Stimulated activated CD8-positive, alpha-beta memory T cell treated with anti-CD3 and anti-CD28 coated beads, Interleukin-4, amount 100 ng/mL, for 1 hour (primary cell): ENCODE measurements around the gene EIF4G2.

Source experiments
- DNase-seq, 2 donors: peaks; one replicate each; pipeline ENCODE4 v3.0.0-alpha.2; 2020; ENCODE audit warnings: low read depth in 2 of 2, low spot score in 1 of 2

Gene EIF4G2

DNA sequence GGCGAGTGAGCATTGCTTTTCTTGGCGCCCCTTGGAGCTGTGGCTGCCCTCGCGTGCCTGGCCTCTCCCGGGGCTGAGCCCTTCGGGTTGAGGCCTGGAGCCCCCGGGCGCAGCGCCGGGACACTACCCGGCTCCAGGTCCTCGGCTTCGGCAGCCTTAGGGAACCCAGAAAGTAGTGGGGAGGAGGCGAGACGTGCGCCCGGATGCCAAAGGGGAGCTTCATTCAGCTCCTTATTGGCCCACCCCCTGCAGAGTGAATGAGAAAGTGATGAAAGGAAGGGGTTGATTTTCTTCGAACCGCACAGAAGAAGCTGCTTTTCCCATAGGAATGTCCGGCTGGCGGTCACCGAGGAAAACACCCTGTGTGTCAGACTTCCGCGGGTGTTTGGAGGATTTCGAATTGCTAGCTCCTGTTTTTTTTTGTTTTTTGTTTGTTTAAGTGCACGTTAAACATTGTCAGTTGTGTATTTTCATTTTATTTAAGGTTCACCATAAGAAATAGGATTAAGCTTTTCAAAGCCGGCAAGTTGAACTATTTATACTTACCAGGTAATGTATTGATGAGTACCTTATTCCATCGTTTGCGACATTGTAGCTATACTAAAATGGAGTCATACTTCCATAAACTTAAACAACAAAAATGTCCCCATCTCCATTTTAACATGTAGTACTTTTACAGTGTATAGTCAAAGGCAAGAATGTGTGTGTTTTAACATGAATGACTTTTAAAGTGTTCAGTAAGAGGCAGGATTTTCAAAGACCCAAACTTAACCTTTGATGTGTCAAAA, 841 bp upstream of the EIF4G2 start:
- peak; percentile 17 to 32 for DNase-seq

DNA sequence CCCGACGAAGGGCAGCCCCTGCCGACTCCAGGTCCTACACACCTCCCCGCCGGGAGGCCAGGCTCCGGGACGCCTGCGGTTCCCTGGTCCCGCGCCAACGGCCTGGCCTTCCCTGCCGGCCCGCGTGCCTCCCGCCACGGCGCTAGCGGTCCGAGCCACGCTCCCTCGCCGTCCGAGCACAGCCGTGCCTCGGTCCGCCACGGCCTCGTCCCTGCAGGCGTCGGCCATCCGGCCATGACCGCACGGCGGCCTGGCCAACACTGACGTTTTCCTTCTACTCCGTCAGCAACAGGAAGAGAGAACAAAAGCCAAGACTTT, 532 bp downstream of the EIF4G2 start:
- DNase-seq: no peak

DNA sequence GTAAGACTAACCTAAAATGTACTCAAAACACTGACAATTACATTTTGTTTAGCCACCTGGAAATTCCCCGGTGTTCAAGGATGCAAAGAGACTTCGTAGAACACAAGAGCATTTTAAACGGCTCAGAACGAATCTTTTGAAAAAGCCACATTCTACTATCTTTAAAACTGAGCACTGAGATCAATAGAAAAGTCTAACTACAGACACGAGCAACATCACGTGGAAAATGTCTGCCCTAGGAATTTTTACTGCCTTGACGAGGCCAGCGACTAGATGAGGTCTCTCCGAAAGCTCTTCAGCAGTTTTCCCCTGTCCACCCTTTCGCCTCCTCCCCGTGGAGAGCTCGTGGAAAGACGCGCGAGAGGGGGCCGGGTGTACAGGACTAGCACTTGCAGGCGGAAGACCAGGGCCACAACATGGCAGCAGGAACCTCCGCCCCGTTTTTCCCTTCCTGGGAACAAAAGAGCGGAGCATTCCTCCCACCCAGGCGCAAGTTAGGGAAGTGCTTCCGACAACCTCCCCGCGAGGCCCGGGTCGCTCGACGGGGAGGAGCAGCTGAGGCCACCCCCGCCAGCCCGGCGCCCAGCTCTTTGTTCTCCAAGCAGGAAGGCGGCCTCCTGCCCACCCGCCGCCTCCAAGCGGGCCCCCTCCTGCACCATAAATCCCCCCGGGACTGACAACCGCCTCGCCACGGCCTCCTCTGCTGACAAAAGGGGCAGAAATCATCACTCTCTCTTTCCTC, 1.1 kb downstream of the EIF4G2 start:
- peak; percentile 6 to 14 for DNase-seq

DNA sequence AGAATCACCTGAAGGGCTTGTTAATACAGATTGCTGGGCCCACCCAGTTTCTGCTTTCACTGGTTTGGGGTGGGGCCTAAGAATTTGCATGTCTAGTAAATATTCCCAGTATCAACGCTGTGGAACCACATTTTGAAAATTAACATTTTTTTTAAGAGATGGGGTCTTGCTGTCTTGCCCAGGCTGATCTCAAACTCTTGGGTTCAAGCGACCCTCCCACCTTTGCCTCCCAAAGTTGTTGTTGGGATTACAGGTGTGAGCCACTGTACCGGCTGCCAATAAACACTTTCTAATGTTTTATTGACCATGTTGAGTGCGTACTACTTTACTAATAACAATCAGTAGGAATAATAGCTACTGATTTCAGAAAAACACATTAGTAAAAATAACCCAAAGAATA, 2.5 kb downstream of the EIF4G2 start:
- DNase-seq: no peak

DNA sequence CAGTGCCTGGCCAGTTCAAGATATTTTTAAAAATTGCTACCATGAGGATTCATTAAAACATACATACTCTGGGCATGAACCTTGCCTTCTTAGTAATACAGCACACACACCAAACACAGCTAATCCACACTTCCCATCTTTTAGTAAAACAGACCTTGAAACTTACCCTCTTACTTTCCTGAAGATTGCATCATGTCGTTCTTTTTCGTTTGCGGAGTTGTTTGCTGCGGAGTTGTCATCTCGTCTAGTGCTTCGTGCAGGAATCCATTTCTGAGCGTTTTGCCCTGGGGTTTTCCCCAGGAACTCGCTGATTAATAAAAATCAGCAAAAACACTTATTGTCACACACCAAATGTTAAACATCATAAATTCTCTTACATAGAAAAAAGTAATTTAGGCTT, 3.0 kb downstream of the EIF4G2 start:
- no peak for DNase-seq

DNA sequence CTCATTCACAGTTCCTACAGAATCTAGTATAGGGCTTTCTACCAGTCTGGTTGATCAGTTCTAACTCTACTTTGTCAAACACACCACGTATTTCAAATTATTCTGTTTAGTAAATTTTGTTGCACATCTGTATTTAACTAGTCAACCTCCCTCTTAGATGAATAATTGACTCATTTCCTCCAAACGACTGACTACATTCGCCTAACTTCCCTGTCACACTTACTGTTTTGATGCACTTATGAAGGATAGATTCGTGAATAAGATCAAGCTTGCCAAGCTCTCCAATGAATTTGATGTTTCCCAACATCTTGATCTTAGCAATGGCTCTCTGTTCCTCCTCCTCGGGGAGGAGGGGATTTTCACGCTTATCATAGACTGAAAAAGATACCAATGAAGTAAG, 5.0 kb downstream of the EIF4G2 start:
- DNase-seq: no peak

DNA sequence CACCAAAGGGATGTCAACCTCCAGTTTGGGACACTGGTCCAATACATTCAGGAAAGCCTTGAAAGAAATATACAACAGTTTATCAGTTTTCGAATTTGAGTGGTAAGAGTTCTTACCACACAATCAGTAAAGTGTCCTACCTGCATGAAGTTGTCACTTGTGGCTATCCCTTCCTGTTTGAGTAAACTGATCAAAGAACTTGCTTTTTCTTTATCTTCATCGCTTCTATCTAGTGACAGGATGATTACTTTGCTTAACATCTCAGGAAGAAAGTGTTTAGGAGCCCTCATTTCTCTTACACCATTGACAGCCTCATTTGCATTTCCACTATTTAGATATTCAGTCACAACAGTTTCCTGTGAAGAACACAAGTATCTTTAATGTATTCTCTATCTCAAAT, 8.4 kb downstream of the EIF4G2 start:
- DNase-seq: no peak

DNA sequence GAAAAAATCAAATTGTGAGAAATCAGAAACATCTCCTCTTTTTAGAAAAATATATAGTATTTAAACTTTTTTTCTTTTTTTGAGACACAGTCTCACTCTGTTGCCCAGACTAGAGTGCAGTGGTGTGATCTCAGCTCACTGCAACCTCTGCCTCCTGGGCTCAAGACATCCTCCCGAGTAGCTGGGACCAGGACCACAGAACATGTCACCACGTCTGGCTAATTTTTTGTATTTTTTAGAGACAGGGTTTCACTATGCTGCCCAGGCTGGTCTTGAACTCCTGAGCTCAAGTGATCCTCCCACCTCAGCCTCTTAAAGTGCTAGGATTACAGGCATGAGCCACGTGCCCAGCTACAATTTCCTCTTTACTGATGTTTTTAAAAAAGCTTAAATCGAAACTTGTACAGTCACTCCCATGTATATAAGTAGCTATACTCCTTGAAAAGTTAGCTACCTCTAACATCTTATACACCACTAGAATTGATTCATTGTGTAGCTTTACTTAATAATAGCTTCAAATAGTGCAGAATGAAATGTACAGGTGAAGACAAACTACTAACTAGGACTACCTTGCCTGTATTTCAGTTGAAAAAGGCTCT, 10.3 kb downstream of the EIF4G2 start:
- no peak for DNase-seq

DNA sequence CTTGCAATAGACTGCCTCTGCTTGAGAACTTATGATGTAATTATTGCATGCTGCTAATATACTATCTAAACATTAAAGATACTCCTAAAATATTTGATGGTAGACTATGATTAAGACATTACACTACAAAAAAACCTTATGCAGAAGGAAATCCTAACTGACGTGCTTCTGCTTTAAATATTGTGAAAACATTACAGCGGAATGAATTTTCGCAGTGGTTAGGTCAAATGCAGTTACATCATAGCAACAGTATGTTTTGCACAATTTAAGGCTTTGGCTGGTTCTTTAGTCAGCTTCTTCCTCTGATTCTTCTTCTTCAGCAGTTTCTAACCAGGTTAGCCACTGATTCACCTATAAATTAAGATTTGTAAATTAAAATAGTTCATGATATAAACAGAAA, 11.2 kb downstream of the EIF4G2 start:
- no peak for DNase-seq

DNA sequence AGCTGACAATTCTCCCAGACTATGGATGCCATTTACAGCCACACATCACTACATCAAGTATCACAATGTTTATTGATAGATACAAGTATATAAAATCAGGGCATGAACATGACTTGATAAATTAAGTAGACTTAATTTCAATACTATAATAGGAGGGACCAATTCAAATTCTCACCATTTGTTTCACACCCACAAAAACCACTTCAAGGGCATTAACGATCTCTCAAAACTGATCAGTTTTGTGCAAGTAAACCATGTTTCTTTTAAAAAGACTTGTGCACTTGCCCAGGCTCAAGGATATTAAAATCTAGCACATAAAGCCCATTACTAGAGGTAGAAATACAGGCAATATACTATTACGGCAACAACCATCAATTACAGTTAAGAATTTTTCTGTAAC, 11.7 kb downstream of the EIF4G2 start:
- DNase-seq: no peak

DNA sequence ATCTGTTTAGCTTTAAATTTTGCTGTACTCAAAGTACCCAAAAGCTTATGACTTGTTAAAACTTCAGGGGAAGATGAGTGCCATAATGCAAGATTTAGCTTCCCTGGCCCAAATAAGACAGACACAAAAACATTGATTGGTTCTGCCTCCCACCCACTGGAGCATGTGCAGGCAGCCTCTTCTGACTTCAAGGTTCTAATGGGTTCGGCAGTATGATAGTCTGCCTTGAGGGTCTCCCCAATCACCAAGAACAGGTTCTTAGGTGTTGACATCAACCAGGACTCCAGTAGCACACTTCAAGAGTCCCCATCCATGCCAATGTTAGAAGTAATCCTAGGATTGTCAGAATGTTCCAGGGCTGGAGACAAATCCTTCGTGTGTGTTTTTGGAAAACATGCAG, 12.5 kb downstream of the EIF4G2 start:
- DNase-seq: no peak

DNA sequence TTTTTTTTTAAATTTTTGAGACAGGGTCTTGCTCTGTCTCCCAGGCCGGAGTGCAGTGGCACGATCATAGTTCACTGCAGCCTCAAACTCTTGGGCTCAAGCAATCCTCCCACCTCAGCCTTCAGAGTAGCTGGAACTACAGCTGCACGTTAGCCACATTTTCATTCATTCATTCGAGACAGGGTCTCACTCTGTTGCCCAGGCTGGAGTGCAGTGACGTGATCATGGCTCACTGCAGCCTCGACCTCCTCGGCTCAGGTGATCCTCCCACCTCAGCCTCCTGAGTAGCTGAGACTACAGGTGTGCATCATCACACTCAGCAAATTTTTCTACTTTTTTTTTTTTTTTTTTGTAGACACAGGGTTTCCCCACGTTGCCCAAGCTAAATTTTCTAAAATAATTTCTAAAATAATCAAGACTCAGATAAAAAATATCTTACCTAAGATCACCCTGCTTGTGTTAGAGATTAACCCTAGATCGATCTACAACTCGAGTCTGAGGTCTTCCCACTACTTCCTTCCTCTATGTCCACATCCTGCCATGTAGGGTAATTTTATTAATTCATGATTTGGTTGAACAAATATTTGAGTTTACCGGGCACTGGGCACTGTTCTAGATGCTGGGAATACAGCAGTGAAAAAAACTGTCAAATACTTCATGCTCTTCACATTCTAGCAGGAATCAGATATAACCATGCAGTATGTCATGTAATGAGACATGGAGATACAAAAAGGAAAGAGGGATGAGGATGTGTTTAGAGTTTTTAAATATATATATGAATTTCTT, 15.1 kb downstream of the EIF4G2 start:
- no peak for DNase-seq

DNA sequence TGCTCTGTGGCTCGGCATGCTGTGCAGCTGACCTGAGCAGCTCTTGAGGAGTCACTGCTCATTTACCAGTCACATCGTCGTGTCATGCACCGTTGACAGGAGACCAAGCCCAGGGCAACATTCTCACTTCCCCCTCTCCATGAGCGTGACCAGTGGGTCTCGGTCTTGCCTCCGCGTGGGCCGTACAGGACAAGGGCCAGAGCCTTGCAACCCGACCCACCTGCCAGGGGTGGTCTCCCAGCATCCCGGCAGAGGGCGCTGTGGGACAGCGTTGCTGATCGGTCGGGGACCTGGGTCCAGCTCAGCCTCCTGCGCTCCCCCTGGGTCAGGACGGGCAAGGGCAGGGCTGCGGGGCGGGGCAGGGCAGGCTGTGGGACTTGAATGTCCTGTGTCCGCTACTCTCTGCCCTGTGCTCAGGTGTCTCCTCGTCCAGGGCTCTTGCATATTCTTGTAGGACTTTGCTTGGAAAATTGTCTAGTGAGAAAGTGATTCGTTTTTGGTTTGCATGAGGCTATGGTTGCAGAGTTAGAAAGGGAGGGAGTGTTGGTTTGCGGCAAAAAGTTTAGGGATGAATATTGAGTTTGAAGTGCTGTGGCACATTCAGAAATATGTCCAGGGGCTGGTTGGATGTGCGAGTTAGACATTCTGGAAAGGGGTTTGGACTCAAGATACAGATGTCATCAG, 16.2 kb downstream of the EIF4G2 start:
- peak; percentile 70 to 77 for DNase-seq

DNA sequence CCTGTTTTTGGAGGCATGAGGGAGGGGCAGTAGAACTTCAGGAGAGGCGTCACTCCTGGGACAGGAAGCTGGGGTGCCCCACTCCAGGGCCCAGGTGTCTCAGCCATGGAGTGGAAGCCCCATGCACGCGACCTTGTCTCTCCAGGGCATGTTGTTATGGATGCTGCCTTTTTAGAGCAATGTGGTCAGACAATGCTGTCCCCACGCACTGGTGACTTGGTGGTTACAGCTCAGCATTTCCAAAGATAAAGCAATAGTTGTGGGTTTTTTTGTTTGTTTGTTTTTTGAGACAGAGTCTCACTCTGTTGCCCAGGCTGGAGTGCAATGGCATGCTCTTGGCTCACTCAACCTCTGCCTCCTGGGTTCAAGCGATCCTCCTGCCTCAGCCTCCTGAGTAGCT, 22.3 kb downstream of the EIF4G2 start:
- DNase-seq: no peak

DNA sequence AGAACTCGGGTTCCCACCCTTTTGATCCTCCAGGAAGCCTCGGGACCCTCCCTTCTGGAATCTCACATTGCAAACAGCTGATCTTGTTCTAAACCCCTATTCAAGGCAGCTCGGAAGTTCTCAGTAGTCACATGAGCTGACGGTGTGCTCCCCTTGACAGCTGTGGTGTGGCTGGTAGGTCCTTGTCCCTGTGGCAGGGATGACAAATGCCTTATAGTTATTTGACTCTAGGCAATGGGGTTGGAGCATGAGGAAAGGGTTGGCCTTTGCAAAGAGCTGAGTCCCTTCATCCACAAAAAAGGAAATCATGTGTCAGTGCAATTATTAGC, 23.6 kb downstream of the EIF4G2 start:
- no peak for DNase-seq

DNA sequence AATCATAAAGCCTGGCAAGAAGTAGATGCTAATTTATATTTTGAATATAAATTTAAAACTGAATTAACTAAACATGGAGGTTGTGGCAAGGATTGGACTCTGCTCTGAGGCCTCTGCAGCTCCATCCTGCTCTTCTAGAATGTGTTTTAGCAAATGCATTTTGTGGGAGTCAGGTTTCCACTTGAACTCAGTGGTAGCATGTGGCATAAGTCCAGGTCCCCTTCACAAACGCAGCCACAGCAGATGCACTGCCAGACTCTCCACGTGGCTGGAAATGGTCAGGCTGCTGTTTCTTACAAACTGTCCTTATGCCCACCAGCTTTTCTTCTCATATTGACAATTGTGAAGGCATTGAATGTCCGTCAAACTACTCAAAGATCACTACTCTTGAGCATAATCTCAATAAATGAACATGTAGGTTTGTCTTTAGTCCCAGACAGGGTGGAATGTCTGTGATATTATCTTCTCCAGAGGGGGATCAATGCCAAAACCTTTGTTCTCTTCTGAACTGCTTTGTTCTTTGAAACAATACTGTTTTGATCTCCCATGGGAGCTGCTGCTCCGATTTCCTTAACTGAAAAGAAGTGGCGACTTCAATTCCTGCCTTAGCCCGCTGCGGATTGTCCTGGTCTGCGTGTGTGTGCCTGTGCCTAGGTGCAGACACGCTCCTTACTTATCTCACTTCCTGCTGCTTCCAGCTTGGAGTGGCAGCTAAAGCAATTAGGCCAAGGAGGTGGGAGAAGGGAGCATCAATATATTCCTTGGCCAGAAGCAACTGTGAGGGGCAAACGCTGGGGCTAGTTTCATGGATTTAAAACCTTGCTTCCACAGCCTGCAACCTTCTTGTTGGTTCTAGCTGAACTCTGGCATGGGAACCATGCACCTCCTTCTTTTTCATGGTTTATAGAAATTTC, 24.2 kb downstream of the EIF4G2 start:
- no peak for DNase-seq

DNA sequence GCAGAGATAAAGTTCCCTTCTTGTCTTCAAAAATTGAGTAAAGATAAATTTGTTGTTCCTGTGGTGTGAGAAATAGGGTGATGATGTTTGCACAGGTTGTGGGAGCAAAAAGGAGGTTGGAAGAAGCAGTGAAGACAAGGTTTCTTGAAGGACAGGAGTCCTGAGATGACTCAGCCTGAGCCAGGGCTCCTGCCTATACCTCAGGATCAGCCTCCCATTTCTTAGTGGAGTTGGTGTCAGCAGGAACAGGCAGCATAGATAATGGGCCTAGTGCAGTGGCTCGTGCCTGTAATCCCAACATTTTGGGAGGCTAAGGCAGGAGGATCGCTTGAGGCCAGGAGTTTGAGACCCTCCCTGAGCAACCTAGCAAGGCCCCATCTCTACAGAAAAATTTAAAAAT, 28.7 kb downstream of the EIF4G2 start:
- no peak for DNase-seq

DNA sequence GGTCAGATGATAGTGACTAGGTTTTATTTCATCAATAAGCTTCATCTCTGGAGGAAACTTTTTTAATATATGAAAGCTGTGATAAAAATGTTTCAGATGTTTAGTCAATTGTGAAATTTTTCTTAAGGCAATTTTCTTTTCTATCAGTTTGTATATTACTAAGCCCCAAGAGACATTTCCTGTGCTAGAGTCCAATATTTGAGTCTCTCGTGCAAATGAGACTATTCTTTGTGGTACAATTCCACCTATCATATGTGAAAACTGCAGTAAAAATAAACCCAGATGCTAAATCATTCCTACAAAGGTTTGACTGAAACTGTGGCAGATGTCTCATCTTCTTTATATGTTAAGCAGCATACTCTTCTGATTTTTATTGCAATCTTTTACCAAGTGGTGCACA, 29.6 kb downstream of the EIF4G2 start:
- DNase-seq: no peak

DNA sequence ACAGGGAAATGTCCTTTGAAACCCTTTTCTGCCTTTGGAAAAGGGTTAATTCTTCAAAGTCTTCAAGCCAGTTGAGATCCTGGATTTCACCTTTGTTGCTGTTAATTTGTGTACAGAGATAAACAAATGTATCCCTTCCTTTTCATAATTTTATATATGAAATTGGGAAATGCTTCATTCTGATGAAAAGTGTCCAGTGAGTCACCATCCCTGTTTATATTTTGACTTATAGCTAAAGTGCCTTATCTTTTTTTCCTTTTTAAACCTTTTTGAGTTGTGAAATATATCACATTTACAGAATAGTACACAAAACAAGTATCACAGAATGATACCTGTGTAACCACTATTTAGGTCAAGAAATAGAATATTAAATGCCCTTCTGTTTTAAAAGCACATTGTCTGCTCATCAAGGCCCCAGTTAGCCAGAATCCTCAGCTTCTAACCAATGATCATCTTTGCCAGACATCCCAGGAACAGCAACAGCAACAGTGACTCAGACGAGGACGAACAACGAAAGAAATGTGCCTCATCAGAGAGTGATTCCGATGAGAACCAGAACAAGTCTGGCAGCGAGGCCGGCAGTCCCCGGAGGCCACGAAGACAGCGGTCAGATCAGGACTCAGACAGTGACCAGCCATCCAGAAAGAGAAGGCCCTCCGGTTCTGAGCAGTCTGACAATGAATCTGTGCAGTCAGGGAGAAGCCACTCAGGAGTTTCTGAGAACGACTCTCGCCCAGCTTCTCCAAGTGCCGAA, 30.3 kb downstream of the EIF4G2 start:
- DNase-seq: no peak

DNA sequence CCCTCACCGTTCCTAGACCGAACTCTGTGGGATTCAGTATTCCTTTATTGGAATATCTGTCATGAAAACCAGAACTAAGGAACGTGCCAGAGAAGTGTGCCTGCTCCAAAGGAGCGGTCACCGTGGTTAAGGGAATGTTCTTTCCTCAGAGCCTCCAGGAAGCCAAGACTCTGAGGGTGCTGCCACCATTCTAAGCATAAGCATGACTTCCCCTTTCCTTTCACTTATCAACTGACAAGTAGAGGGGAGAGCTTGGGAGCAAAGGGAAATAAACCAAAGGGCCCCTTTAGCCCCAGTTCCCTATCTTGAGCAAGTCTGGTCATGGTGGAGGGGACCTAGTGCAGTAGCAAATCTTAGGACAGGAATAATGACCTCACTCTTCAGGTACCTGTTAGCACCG, 30.9 kb downstream of the EIF4G2 start:
- DNase-seq: no peak
